ENCODE results near the gene IMMP2L. TPM values are rescaled to one million over a fixed set of nuclear protein-coding genes. Genes with fewer than 3 reads are reported as not detected.
"Not testable (repeated sequence)": the region's sequence is repeated elsewhere in the genome, so short reads cannot be mapped to it uniquely, and the experiment has no call there.

Gene IMMP2L
- total RNA-seq, 1 donor from 2014 or later = 13.8 TPM

- no peak for ATAC-seq
- DNase-seq (ENCODE audit: low spot score) = no peak
Measured at GRCh38 chr7:111290419-111290818, 271.9 kb downstream of the IMMP2L start.

DNA sequence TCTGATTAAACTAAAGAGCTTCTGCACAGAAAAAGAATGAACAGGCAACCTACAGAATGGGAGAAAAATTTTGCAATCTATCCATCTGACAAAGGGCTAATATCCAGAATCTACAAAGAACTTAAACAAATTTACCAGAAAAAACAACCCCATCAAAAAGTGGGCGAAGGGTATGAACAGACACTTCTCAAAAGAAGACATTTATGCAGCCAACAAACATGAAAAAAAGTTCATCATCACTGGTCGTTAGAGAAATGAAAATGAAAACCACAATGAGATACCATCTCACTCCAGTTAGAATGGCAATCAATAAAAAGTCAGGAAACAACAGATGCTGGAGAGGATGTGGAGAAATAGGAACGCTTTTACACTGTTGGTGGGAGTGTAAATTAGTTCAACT, 273.9 kb downstream of the IMMP2L start:
- ATAC-seq; DNase-seq (ENCODE audit: low spot score): not testable (repeated sequence)

GRCh38 chr7:111282626-111283025, 279.7 kb downstream of the IMMP2L start:
- ATAC-seq = no peak
- no peak for DNase-seq (ENCODE audit: low spot score)

DNA sequence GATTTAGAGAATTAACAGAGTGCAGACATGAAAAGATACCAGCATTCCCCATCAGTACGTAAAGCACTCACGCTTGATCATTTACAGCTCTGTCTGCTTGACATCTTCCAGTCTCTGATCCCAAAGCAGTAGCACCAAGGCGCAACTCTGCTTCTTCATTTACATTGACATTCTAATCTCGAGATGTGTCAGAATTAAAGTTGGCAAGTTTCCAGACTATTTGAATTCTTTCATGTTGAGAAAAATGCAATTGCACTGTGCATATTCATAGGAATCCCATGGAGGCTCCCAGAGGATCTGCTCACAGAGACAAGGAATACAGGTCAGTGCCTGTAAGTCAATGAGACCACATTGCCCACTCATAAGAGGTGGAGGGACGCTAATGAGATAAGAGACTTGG, 287.4 kb downstream of the IMMP2L start:
- no peak for ATAC-seq
- no peak for DNase-seq (ENCODE audit: low spot score)

GRCh38 chr7:111272092-111272491, 290.2 kb downstream of the IMMP2L start:
- ATAC-seq (no peak), DNase-seq (ENCODE audit: low spot score) (no peak)

GRCh38 chr7:111270794-111271193, 291.5 kb downstream of the IMMP2L start:
- DNase-seq (ENCODE audit: low spot score); ATAC-seq: not testable (repeated sequence)

- ATAC-seq (no peak), DNase-seq (ENCODE audit: low spot score) (no peak)
Measured at GRCh38 chr7:111268941-111269340, 293.4 kb downstream of the IMMP2L start.

DNA sequence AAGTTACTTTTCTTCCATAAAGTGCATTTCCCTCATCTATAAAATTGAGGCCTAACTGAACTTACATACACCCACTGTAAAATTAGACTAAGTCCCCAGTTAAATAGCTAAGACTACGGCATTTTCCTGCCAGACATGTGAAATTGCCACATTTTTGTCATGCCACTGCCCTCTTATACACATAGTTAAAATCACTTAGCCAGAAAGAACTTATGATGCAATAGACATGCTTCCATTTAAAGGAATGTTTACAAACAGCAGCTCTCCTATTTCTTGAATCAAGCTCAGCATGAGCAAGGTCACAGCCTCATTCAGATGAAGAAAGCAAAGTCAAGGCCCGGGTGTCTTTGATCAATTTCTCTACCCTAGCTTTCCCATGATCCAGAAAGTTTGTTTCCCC, 295.7 kb downstream of the IMMP2L start:
- DNase-seq (ENCODE audit: low spot score) (no peak), ATAC-seq (peak; percentile 21)

DNA sequence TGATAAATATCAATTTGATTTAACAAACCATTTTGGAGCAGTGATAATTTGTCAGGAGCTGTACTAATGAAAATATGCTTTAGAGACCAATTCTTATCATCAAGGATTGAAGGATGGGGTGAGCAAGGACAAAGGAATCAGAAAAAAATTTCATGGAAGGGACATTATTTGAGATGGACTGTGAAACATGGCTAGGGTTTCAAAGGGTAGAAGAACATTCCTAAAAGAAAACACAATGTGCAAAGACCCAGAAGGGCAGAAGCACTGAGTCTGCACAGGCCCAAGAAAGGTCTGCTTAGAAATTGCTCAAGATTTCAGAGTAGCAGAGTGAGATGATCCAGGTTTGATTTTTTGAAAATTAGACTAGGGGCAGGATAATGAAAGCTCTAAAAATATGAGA, 296.9 kb downstream of the IMMP2L start:
- no peak for ATAC-seq
- DNase-seq (ENCODE audit: low spot score) = no peak

DNA sequence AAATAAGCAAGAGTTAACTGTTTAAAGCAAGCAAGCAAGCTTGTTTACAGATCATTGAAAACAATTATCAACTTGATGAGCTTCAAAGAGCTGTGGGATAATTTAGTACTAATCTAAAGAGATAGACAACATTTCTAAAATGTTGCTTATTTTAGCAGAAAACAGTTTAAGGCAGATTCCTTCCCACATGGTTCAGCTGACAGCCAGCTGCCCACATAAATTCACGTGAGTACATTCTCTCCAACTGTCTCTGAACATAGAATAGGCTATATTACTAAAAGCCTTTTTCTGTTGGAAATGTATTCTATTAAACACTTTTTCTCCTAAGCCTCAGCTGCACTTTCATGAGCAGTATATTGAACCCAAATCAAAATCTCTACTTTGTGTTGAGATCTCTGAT, 297.3 kb downstream of the IMMP2L start:
- DNase-seq (ENCODE audit: low spot score) (no peak), ATAC-seq (no peak)

DNA sequence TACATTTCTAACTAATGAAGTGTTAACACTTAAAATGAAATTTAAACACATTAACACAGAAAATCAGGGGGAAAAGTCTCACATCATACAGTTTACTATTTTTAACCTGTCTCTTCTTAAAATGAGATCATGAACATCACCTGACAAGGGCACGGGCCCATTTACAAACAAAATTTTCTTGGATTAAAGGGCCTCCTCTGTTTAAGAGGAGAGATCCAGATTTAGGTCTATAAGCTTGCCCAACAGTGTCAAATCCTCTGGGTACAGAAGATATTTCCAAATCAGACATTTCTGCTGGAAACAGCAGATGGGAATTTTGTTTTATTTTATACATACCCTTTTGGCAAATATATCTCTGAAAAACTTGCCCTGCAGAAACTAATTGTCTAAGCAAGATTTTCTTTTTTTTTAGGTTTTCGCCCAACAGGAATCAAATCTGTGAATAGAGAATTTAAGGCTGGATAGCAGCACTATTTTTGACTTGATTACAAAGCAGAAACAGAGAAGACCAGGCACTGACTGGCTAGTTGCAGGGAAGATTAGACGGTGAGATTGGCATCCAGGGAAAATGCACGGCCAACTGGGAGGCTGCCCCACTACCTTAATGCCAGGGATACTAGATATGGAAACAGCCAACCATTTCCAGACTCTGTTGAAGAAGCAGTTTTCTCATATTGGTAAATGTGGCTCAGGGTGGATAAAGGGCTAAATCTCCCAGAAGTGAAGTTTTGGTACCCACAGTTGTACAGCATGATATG, 298.0 kb downstream of the IMMP2L start:
- DNase-seq (ENCODE audit: low spot score) (no peak), ATAC-seq (no peak)

GRCh38 chr7:111262293-111263116, 299.8 kb downstream of the IMMP2L start:
- ATAC-seq = no peak
- DNase-seq (ENCODE audit: low spot score) = no peak

DNA sequence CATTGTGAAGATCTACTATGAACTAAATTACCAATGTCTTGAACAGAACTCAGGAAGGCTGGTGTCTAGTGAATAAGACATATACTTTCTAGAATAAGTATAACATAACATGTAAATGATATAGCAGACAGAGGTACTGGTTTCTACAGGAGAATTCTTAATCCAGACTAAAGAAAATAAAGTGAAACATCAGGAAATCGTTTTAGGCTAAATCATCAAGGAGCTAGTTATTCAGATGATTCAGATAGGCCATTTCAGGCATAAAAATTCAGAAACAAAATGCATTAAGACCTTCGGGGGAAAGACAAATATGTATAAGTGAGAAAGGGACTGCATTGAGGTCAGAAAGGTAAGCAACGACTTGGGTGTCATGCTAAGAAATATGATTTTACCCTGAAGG, 300.8 kb downstream of the IMMP2L start:
- DNase-seq (ENCODE audit: low spot score) (no peak), ATAC-seq (no peak)

DNA sequence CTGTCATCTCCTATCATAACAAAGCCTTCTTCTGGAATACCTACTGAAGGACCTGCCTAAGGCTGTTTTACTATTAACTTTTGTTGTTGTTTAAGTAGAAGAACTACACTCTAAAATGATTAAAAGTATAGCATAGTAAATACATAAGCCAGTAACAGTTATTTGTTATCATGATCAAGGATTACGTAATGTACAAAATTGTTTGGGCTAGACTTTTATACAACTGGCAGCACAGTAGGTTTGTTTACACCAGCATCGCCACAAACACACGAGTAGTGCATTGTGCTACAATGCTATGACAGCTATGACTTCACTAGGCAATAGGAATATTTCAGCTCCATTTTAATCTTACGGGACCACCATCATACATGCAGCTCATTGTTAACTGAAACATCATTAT, 302.3 kb downstream of the IMMP2L start:
- no peak for ATAC-seq
- DNase-seq (ENCODE audit: low spot score) = no peak

- ATAC-seq (no peak), DNase-seq (ENCODE audit: low spot score) (no peak)
Measured at GRCh38 chr7:111256391-111256790, 305.9 kb downstream of the IMMP2L start.

- ATAC-seq (no peak), DNase-seq (ENCODE audit: low spot score) (no peak)
Measured at GRCh38 chr7:111255576-111255975, 306.7 kb downstream of the IMMP2L start.

DNA sequence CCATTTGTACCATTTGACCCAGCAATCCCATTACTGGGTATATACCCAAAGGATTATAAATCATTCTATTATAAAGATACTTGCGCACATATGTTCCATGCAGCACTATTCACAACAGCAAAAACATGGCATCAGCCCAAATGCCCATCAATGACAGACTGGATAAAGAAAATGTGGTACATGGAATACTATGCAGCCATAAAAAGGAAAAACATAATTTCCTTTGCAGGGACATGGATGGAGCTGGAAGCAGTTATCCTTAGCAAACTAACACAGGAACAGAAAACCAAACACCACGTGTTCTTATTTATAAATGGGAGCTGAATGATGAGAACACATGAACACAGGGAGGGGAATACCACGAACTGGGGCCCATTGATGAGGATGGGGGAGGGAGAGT, 310.9 kb downstream of the IMMP2L start:
- ATAC-seq; DNase-seq (ENCODE audit: low spot score): not testable (repeated sequence)

- ATAC-seq; DNase-seq (ENCODE audit: low spot score): not testable (repeated sequence)
Measured at GRCh38 chr7:111249807-111250206, 312.5 kb downstream of the IMMP2L start.

DNA sequence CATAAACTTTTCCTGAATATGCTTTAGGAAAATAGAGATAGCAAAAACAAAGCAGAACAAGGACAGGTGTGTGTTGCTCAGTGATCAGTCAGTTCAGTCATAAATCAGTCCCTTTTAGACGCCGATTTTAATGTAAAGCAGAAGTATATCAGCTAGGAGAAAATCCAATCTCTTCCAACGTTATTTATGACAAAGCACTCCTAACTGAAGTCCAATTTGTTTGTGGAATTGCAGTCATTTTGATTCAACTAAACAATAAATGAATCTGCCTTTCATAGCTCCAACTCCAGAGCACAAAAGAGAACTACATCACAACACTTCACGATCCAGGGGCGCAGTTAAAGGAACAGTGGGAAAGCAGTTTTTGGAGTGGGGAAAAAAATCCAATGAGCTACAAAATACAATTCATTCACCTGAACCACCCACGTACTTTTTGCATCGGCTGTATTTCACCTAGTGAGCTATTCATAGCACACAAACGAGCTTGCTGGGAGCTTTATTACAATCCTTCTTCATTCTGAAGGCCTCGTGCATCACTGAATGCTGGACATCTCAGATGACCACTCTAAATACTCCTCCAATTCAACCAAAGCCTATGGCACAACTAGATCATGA, 320.0 kb downstream of the IMMP2L start:
- no peak for ATAC-seq

GRCh38 chr7:111240371-111240770, 321.9 kb downstream of the IMMP2L start:
- no peak for DNase-seq (ENCODE audit: low spot score)
- ATAC-seq = no peak

More for the DNA sequence above, 320.0 kb downstream of the IMMP2L start:
- no peak for DNase-seq (ENCODE audit: low spot score)

DNA sequence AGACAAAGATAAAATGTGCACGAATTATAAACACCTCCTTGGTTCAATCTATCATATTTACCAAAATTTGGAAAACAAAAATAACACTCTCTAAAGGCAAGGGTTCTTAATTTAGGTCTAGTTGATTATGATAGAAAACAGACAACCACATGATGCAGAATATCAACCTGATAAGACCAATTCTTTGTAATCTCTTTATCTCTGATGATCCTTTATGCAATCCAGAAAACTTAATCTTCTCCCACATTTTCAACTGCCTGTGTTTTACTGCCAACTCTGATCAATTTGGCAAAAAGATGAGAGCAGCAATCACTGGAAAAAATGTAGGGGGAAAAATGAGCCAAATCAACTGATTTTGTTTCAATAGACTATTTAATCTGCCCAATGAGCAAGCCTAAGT, 322.9 kb downstream of the IMMP2L start:
- ATAC-seq (no peak), DNase-seq (ENCODE audit: low spot score) (no peak)

DNA sequence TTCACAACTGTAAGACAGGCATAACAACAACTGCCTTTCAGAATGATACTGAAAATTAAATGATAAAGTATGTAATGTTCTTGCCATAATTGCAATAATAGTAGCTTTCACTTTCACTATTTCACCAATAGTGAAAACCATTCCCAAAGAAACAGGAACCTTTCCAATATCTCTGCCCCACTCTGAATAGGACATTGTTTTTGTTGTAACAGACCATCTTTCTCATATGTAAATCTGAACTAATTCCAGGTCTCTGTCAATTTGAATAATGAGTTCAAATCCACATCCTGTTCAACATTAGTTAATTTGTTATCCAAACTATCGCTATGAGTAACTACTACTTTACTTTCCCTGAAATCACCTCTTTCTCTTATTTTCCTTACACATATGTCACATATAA, 323.4 kb downstream of the IMMP2L start:
- DNase-seq (ENCODE audit: low spot score) = no peak
- peak; percentile 42 for ATAC-seq

Measured in left lobe of liver (tissue), 2 donors.